HCT116 (cell line): ENCODE data around the gene GNG13. TPM values are rescaled to one million over a fixed set of nuclear protein-coding genes. Genes with fewer than 3 reads are reported as not detected.

Experiments
- ATAC-seq: fragments of 200-7000 bp; cut with Tn5 transposase; 2 replicates; pipeline ENCODE4 v1.9.1; 2020; ENCODE audit warnings: mild to moderate bottlenecking, moderate library complexity
- BruUV-seq: library from RNA; stranded (reverse); fragments of 400-500 nt; replicated peaks from 2 replicates; lab custom pipeline; 2021; lab: Mats Ljungman, UMichigan
- CTCF ChIA-PET: fragments of 300-600 bp; sonication (Branson Sonifier 250); formaldehyde crosslinking; loops from one replicate; lab custom pipeline; 2021; ENCODE audit warnings: antibody characterized with exemption; lab: Charles Lee
- POLR2A ChIA-PET: fragments of 300-600, 350-600 bp; sonication (Branson Sonifier 250); formaldehyde crosslinking; loops from one replicate; lab custom pipeline; 2021; ENCODE audit warnings: antibody characterized with exemption; lab: Charles Lee
- RAD21 ChIA-PET, 2 experiments: fragments of 300-600 bp; sonication (Branson Sonifier 250); formaldehyde crosslinking; loops; one replicate each; lab custom pipeline; 2023; ENCODE audit warnings: low total read pairs in 2 of 2; ENCODE audit not compliant: uncharacterized antibody in 2 of 2, unreplicated experiment in 2 of 2, low non-redundant PET in 1 of 2; lab: Charles Lee
- DNase-seq: peaks from one replicate; pipeline ENCODE4 v3.0.0-alpha.2; 2010; ENCODE audit warnings: low read depth, low spot score
- H2AFZ ChIP-seq: fragments of 200-600 bp; shearing (Covaris generic), sonication (generic); 2 replicates; pipeline ENCODE4 v1.6.1; 2017; ENCODE audit warnings: low read depth, mixed run types, mixed read lengths, antibody characterized with exemption, low read length; ENCODE audit not compliant: poor library complexity, severe bottlenecking
- H3K27ac ChIP-seq: 2 replicates; pipeline ENCODE4 v1.5.1; 2012; ENCODE audit warnings: low read depth, low read length
- H3K27me3 ChIP-seq: fragments of 200-600 bp; sonication (generic); 2 replicates; pipeline ENCODE4 v1.6.1; 2016; ENCODE audit warnings: mixed run types, low read length, mixed read lengths; ENCODE audit not compliant: insufficient read depth
- H3K36me3 ChIP-seq, 2 experiments: fragments of 200-500 bp in 1 of 2; fragments of 200-600 bp in 1 of 2; sonication (Bioruptor generic) in 1 of 2; sonication (generic) in 1 of 2; 2 replicates each; pipeline versions ENCODE4 v1.5.1 to v1.6.1; 2014 to 2016; ENCODE audit warnings: low read length in 2 of 2, inconsistent platforms in 1 of 2, mixed read lengths in 1 of 2, mixed run types in 1 of 2; ENCODE audit not compliant: insufficient read depth in 2 of 2, control insufficient read depth in 1 of 2
- H3K4me1 ChIP-seq, 2 experiments: fragments of 200-600 bp in 1 of 2; sonication (generic) in 1 of 2; 2 replicates each; pipeline versions ENCODE4 v1.5.1 to v1.6.1; 2012 to 2017; ENCODE audit warnings: low read length in 2 of 2, inconsistent platforms in 1 of 2, mild to moderate bottlenecking in 1 of 2, mixed read lengths in 1 of 2, mixed run types in 1 of 2, moderate library complexity in 1 of 2; ENCODE audit not compliant: insufficient read depth in 2 of 2, control insufficient read depth in 1 of 2
- H3K4me2 ChIP-seq: fragments of 200-600 bp; sonication (generic); 2 replicates; pipeline ENCODE4 v1.6.1; 2017; ENCODE audit warnings: mixed run types, low read length, mixed read lengths
- H3K4me3 ChIP-seq, 2 experiments: fragments of 200-600 bp in 1 of 2; sonication (generic) in 1 of 2; replicated peaks in 1 of 2; 2 replicates each; pipeline ENCODE4 v1.5.1; 2011 to 2016; ENCODE audit warnings: low read length in 2 of 2, control low read depth in 1 of 2, low read depth in 1 of 2, mild to moderate bottlenecking in 1 of 2, mixed read lengths in 1 of 2, mixed run types in 1 of 2
- H3K79me2 ChIP-seq: fragments of 200-600 bp; sonication (generic); 2 replicates; pipeline ENCODE4 v1.6.1; 2017; ENCODE audit warnings: mild to moderate bottlenecking, mixed run types, low read length, moderate library complexity, mixed read lengths; ENCODE audit not compliant: insufficient read depth
- H3K9ac ChIP-seq: fragments of 200-600 bp; sonication (generic); 2 replicates; pipeline ENCODE4 v1.6.1; 2016; ENCODE audit warnings: low read length, mixed read lengths
- H3K9me2 ChIP-seq: fragments of 200-600 bp; sonication (generic), shearing (Covaris generic); 2 replicates; pipeline ENCODE4 v1.6.1; 2017; ENCODE audit warnings: mixed run types, mild to moderate bottlenecking, moderate library complexity; ENCODE audit not compliant: insufficient read depth
- H3K9me3 ChIP-seq, 2 experiments: fragments of 200-500 bp in 1 of 2; fragments of 200-600 bp in 1 of 2; sonication (Bioruptor generic) in 1 of 2; sonication (generic) in 1 of 2; 2 replicates each; pipeline ENCODE4 v1.6.1; 2014 to 2017; ENCODE audit warnings: low read length in 2 of 2, mixed read lengths in 2 of 2, inconsistent platforms in 1 of 2, low read depth in 1 of 2, mild to moderate bottlenecking in 1 of 2, mixed run types in 1 of 2, moderate library complexity in 1 of 2; ENCODE audit not compliant: control insufficient read depth in 1 of 2, insufficient read depth in 1 of 2
- H4K20me1 ChIP-seq: fragments of 200-600 bp; sonication (generic), shearing (Covaris generic); 2 replicates; pipeline ENCODE4 v1.6.1; 2017; ENCODE audit warnings: mixed run types, mild to moderate bottlenecking, moderate library complexity; ENCODE audit not compliant: insufficient read depth
- CBX3 ChIP-seq: IDR thresholded peaks from 2 replicates; pipeline ENCODE4 v1.6.1; 2012; ENCODE audit warnings: low read depth
- CEBPB ChIP-seq: IDR thresholded peaks from 2 replicates; pipeline ENCODE4 v1.6.1; 2012; ENCODE audit warnings: low read depth
- EGR1 ChIP-seq: IDR thresholded peaks from 2 replicates; pipeline ENCODE4 v1.6.1; 2012; ENCODE audit warnings: low read depth
- ELF1 ChIP-seq: IDR thresholded peaks from 2 replicates; pipeline ENCODE4 v1.6.1; 2012; ENCODE audit warnings: low read depth, borderline replicate concordance
- EZH2 ChIP-seq: fragments of 200-600 bp; sonication (generic); IDR thresholded peaks from 2 replicates; pipeline ENCODE4 v1.6.1; 2017; ENCODE audit warnings: antibody characterized with exemption, mixed run types
- RAD21 ChIP-seq: IDR thresholded peaks from 2 replicates; pipeline ENCODE4 v1.6.1; 2012; ENCODE audit warnings: low read depth, mild to moderate bottlenecking
- SP1 ChIP-seq: IDR thresholded peaks from 2 replicates; pipeline ENCODE4 v1.6.1; 2012; ENCODE audit warnings: low read depth
- TCF7L2 ChIP-seq: IDR thresholded peaks from 2 replicates; pipeline ENCODE4 v1.7.0; 2011; ENCODE audit warnings: borderline replicate concordance, inconsistent platforms; ENCODE audit not compliant: insufficient read depth, insufficient read length; ENCODE audit errors: extremely low read depth
- YY1 ChIP-seq: IDR thresholded peaks from 2 replicates; pipeline ENCODE4 v1.6.1; 2011; ENCODE audit warnings: low read length, low read depth, moderate library complexity, mild to moderate bottlenecking; ENCODE audit not compliant: insufficient replicate concordance; ENCODE audit errors: extremely low read depth
- ZFX ChIP-seq: fragments of 450-650 bp; IDR thresholded peaks from 2 replicates; pipeline ENCODE4 v1.6.1; 2017
- intact Hi-C: fragments of 100-400 bp; cut with micrococcal nuclease; formaldehyde crosslinking; loops from 2 replicates; pipeline ENCODE4 v1.10.0; 2022
- total RNA-seq: library from RNA; stranded (reverse); gene quantifications from one replicate; pipeline ENCODE4 v1.2.1, GENCODE V29; 2021; ENCODE audit not compliant: unreplicated experiment
- TF ChIP-seq, protein P1 (sequence below): IDR thresholded peaks from 2 replicates; pipeline ENCODE4 v1.6.1; 2011; ENCODE audit warnings: mild to moderate bottlenecking, low read length, moderate library complexity; ENCODE audit not compliant: insufficient replicate concordance; ENCODE audit errors: extremely low read depth
- TF ChIP-seq, protein P2 (sequence below), 3 experiments: fragments of 200-600 bp in 1 of 3; sonication (generic) in 1 of 3; IDR thresholded peaks in 2 of 3; conservative IDR thresholded peaks in 1 of 3; 2 replicates each; pipeline ENCODE4 v1.5.1; 2012 to 2017; ENCODE audit warnings: low read depth in 2 of 3, low read length in 2 of 3, antibody characterized with exemption in 1 of 3, borderline replicate concordance in 1 of 3, control low read depth in 1 of 3, mild to moderate bottlenecking in 1 of 3, mixed read lengths in 1 of 3, mixed run types in 1 of 3, moderate library complexity in 1 of 3; ENCODE audit not compliant: insufficient read depth in 1 of 3
- TF ChIP-seq, protein P3 (sequence below): IDR thresholded peaks from 2 replicates; pipeline ENCODE4 v1.6.1; 2012

The GNG13 gene
- total RNA-seq, 1 experiment from 2014 or later: not detected

DNA sequence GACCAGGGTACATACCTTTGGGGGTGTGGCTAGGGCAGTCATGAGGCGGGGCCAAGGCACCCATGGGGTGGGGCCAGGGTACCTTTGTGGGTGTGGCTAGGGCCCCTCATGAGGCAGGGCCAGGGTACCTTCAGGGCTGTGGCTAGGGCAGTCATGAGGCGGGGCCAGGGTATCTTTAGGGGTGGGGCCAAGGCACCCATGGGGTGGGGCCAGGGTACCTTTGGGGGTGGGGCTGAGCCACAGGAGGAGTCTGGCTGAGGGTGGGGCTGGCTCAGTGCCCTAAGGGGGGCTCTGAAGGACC, 3.5 kb downstream of the GNG13 start:
- H4K20me1 ChIP-seq: no peaks in the 10 kb centered on the region
- TF ChIP-seq EGR1 (no peak), TCF7L2 (no peak), CEBPB (no peak), YY1 (no peak), CBX3 (no peak), ZFX (no peak), EZH2 (no peak), SP1 (no peak), ELF1 (no peak), RAD21 (no peak)
- TF ChIP-seq, protein P1, sequence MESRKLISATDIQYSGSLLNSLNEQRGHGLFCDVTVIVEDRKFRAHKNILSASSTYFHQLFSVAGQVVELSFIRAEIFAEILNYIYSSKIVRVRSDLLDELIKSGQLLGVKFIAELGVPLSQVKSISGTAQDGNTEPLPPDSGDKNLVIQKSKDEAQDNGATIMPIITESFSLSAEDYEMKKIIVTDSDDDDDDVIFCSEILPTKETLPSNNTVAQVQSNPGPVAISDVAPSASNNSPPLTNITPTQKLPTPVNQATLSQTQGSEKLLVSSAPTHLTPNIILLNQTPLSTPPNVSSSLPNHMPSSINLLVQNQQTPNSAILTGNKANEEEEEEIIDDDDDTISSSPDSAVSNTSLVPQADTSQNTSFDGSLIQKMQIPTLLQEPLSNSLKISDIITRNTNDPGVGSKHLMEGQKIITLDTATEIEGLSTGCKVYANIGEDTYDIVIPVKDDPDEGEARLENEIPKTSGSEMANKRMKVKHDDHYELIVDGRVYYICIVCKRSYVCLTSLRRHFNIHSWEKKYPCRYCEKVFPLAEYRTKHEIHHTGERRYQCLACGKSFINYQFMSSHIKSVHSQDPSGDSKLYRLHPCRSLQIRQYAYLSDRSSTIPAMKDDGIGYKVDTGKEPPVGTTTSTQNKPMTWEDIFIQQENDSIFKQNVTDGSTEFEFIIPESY: no peak
- TF ChIP-seq, protein P2, sequence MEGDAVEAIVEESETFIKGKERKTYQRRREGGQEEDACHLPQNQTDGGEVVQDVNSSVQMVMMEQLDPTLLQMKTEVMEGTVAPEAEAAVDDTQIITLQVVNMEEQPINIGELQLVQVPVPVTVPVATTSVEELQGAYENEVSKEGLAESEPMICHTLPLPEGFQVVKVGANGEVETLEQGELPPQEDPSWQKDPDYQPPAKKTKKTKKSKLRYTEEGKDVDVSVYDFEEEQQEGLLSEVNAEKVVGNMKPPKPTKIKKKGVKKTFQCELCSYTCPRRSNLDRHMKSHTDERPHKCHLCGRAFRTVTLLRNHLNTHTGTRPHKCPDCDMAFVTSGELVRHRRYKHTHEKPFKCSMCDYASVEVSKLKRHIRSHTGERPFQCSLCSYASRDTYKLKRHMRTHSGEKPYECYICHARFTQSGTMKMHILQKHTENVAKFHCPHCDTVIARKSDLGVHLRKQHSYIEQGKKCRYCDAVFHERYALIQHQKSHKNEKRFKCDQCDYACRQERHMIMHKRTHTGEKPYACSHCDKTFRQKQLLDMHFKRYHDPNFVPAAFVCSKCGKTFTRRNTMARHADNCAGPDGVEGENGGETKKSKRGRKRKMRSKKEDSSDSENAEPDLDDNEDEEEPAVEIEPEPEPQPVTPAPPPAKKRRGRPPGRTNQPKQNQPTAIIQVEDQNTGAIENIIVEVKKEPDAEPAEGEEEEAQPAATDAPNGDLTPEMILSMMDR (IDR thresholded peaks at IDR 0.05 in 2 of 3, conservative IDR thresholded peaks at IDR 0.05 in 1 of 3; ENCODE audit: borderline replicate concordance in 1 of 3, insufficient read depth in 1 of 3, low read depth in 2 of 3, low read length in 2 of 3): no peak
- TF ChIP-seq, protein P3, sequence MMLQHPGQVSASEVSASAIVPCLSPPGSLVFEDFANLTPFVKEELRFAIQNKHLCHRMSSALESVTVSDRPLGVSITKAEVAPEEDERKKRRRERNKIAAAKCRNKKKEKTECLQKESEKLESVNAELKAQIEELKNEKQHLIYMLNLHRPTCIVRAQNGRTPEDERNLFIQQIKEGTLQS: no peak
- TF ChIP-seq, all 23 proteins: peak for 0
- Histone ChIP-seq H3K9me2 (no peaks in the 10 kb centered on the region), H2AFZ (no peak overlapping the region), H3K27me3 (no peaks in the 10 kb centered on the region), H3K9ac (no peak overlapping the region), H3K9me3 (no peaks in the 10 kb centered on the region), H3K27ac (no peak overlapping the region; the same call in 1 of the 2 replicates), H3K4me3 (no peak overlapping the region), H3K4me2 (peak overlapping the region; percentile 68; the same call in 1 of the 2 replicates), H3K79me2 (0 out of 2 replicates have a peak, but pooled peaks cover 2% of the 10 kb centered on the region), H3K4me1 (peaks cover 17 to 52% of the 10 kb centered on the region in 2 experiments), H3K36me3 (no peaks in the 10 kb centered on the region; a peak in 1 of 4 replicates)
- ChIA-PET POLR2A (no interaction called here), RAD21 (no interaction called here), CTCF (no interaction called here)
- DNase-seq (no peak), ATAC-seq (peak; percentile 64)
- no TSS peak for BruUV-seq
- intact Hi-C loops: no loop called here
